HG02759 (cell line): ENCODE data around the gene DNAH6.

ENCODE experiments used
- ATAC-seq: cut with Tn5 transposase; IDR thresholded peaks from one replicate; pipeline ENCODE4 v1.9.1; 2021; ENCODE audit warnings: mild to moderate bottlenecking, moderate library complexity; ENCODE audit not compliant: unreplicated experiment

Gene DNAH6

DNA sequence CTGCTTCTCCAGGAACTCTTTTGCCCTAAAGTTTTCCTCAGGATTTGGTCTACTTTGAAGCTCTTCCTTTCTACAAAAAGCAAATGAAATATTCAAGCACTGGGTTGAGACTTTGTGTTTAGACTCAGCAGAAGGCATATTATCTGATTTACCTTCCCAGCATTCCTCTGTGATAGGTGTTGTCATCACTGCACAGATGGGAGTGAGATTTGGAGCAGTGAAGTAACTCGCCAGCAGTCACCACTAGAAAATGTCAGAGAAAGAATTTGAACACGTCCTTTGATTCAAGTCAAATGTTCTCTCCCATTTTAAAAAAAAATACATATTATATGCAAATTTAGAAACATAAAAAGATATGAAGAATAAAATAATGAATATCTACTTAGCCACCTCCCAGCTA lies 112.2 kb downstream of the DNAH6 start:
- ATAC-seq = no peak

DNA sequence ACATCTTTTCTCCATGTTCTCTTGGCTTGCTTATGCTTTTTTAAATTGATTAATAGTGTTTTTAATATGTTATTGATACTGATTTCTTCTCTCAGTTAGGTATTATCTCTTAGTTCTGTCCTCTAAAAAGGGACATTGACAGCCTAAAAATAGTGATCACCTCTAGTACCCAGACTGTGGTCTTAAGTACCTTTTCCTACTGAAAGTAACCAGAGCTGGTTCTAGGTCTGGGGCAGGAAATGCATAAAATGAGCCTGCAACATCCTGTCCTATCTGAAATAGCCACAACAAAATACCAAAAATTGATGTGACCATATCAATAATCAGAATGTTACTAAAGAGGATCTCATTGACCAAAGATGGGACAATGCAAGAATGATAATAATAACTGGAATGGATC lies 113.3 kb downstream of the DNAH6 start:
- ATAC-seq = no peak

DNA sequence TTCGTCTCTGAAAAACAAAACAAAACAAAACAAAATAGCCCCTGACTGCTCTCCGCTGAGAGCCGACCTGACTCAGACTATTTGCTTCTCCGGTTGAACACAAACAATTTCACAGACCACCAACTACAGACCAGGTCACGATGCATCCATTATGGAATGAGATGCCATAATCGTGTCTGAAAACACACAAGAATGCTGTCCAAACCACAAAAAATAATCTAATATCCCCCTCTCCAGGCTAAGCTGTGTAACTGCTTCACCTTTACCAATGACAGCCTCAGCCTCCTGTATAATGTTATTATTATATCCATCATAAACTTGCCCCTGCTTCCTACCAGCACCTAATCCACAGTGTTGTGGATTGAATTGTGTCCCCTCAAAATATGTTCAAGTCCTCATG lies 114.7 kb downstream of the DNAH6 start:
- peak; percentile 60 for ATAC-seq

DNA sequence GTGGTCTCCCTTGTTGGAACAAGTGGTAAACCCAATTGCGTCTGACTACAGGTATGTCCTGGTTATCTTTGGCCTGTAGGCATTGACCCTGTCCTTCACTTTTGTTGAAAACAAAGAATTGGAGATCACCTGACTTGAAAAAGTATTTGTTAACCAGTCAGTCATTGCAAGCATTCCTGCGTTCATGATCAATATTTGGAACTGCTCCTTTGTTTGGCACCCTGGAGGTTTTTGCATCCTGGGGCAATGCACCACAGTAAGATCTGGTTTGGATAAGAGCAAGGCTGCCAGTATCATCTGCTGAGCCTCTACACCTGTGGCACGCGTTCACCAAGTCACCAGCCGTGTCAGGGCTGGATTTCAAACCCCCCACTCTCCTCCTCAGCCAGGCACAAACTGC lies 115.7 kb downstream of the DNAH6 start:
- no peak for ATAC-seq

DNA sequence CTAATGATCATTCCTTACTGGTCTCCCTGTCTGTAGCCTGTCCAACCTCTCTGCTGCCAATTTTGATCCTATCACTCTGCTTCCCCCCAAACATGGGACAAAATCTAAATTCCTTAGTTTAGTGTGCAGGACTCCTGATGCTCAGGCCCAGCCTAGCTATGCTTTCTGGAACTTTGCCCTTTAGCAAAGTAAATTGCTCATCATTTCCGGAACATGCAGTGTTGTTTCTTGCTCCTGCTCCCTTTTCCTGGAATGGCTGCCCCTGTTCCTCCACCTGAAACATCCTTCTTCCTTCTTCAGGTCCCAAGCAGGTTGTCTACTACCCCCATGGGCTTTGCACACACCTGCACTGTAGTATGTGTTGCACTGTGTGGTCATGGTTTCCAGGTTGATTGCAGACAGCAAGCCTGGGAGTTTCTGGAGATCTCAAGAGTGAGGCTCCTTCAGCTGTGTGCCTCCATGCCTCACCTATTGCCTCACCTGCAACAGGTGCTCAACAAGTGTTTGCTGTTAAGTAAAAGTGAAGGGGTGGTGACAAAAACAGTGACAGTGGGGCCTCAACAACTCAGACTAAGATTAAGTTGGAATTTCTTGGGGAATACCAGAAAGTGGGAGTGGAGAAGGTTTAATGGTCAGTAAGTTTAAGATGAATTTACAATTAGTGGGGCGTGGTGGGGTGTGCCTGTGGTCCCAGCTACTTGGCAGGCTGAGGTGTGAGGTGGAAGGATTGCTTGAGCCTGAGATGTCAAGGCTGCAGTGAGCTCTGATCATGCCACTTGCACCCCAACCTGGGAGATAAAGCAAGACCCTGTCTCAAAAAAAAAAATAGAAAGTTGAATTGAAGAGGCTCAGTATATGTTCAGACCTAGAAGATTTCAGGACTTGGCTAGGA lies 120.0 kb downstream of the DNAH6 start:
- no peak for ATAC-seq

DNA sequence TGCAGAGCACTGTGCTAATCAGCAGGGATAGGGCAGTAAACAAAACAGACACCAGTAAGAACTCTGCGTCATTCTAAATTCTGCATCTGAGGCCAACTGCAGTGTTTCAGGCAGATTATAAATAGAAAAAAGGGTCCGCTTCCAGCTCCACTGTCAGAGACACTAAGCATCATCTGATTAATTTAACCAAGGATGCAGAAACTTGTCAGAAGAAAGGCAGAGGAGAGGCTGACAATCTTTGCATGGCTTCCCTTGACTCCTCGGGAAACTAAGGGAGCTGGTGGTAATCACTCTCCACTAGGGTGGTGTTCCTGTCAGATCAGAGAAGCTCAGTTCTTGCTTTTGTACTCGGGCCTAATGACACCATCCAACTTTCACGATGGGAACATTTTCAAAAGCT lies 123.5 kb downstream of the DNAH6 start:
- ATAC-seq = no peak

DNA sequence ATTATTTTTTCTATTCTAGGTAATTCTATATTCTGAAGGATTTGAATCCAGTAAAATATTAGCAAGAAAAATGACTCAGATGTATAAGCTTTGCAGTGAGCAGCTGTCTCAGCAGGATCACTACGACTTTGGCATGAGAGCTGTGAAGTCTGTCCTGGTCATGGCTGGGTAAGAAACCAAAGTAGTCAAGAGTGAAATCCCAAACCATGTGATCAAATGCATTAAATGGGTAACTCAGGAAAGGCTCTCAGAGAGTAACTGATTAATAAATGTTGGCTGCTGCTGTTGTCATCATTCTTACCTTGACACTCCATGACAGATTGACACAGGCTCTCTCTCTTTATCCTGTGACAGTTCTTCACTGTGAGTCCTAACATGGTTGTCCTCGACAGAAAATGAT lies 124.1 kb downstream of the DNAH6 start:
- ATAC-seq = no peak

DNA sequence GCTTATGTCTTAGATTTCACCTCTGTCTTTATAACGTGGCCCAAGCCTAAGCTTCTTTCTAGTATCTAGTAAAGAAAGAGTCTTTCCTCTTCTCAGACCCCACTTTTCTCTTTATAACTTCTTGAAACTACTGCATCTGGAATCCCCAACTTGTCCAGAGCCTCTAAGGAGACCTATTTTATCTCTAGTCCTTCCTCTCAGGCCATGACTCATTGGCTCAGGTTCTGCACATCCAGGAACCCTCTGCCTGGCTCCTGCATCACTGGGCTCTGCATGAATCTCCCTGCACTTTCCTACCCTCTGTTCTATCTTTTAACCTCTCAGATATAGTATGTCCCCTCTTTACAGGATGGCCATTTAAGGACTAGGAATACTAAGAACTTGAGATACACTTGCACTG lies 124.7 kb downstream of the DNAH6 start:
- no peak for ATAC-seq

DNA sequence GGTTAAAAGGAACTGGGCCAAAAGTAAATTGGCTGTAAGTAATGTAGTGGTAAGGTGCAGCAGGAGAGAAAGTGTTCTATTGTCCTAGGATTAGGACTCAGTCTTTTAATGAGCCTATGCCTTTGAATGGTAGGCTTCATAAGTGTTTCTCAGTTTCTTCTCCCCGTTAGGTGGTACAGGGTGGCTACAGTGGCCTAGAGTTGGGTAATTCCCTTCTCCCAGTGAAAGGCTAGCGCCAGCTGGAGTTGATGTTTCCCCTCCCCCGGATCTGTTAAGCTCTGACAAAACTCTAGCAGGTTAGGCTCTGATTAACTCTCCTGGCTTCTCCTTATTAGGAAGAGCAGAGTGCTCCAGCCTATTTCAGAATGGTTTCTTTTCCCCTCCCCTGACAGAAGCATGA lies 127.7 kb downstream of the DNAH6 start:
- ATAC-seq = no peak

DNA sequence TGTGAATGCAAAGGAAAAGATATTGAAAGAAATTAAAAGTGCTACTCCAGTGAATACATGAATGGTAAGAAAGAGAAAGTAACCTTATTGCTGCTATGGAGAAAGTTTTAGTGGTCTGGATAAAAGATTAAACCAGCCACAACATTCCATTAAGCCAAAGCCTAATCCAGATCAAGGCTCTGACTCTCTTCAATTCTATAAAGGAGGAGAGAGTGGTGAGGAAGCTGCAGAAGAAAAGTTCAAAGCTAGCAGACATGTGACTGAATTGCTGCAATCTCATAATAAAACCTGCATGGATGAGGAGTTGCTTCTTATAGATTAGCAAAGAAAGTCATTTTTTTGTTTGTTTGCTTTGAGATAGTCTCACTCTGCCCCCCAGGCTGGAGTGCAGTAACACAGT lies 130.2 kb downstream of the DNAH6 start:
- ATAC-seq = no peak

DNA sequence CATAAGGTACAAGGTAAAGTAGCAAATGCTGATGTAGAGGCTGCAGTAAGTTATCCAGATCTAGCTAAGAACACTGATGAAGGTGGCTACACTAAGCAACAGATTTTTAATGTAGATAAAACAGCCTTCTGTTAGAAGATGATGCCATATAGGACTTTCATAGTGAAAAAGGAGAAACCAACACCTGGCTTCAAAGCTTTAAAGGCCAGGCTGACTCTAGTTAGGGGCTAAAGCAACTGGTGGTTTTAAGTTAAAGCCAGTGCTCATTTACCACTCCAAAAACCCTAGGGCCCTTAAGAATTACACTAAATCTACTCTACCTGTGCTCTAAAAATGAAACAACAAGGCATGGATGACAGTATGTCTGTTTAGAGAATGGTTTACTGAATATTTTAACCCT lies 131.0 kb downstream of the DNAH6 start:
- no peak for ATAC-seq

DNA sequence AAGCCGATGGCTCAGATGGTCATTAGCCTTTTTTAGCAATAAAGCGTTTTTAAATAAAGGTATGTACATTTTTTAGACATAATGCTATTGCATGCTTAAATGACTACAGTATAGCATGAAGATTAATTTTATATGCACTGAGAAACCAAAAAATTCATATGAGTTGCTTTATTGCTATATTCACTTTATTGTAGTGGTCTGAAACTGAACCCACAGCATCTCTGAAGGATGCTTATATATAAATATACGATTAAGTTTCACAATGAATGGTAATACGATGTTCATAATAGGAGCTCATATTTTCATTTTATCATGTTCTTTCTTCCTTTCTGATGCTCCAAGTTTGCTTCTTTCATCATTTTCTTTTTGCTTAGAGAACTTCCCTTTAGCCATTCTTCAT lies 132.8 kb downstream of the DNAH6 start:
- no peak for ATAC-seq

DNA sequence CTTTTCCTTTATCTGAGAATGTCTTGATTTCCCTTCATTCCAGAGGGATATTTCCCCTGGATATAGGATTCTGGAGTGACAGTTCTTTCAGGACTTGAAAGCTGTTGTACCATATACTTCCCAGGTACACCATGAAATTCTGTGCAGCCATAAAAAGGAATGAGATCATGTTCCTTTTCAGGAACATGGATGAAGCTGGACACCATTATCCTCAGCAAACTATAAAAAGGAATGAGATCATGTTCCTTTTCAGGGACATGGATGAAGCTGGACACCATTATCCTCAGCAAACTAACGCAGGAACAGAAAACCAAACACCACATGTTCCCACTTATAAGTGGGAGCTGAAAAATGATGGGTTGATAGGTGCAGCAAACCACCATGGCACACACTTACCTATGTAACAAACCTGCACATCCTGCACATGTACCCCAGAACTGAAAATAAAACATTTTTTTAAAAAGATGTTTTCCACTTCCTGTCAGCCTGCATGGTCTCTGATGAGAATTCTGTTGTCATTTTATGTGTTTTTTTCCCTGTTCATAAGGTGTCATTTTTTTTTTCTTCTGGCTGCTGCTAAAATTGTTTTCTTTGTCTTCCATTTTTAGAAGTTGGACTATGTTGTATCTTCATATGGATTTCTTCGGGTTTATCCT lies 133.3 kb downstream of the DNAH6 start:
- no peak for ATAC-seq

DNA sequence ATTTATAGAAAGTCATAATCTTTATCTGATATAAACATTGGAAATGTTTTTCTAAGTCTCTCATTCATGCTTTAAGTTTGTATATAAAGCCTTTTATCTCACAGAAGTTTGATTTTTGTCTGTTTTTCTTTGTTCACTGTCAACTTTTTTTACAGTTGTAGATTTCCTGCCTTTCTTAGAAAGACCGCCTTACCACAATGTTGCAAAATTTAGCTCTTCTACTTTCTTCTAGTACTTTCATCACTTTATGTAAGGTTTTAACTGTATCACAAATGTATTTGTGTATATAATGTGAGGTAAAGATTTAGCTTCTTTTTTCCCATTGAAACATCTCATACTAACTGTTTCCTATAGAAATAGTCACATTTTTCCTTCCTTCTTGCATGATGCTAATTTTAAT lies 136.1 kb downstream of the DNAH6 start:
- no peak for ATAC-seq

DNA sequence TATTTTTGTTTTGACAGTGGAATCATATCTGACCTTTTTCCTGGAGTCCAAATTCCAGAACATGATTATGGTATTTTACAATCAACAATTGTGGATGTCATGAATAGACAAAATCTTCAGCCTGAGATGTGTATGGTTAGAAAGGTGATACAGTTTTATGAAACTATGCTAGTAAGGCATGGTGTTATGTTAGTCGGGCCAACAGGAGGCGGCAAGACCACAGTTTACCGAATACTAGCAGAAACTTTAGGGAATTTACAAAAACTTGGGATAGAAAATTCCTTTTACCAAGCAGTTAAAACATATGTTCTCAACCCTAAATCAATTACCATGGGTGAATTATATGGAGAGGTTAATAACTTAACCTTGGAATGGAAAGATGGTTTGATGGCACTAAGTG lies 137.0 kb downstream of the DNAH6 start:
- ATAC-seq = no peak

DNA sequence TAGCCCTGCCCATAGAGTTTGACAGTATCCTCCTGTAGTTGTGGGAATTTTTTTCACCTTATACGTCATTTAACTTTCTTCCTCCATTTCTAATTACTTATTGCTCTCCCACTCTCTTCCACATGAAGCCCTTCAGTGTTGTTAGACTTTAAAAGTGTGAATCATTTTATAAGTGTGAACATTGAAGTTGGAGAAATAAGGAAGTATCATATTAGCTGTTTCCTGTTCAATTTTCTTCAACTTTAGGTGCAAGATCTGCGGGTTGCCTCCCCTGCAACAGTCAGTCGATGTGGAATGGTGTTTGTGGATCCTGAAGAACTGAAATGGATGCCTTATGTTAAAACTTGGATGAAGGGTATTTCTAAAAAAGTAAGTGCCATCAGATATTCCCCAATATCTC lies 138.1 kb downstream of the DNAH6 start:
- no peak for ATAC-seq

DNA sequence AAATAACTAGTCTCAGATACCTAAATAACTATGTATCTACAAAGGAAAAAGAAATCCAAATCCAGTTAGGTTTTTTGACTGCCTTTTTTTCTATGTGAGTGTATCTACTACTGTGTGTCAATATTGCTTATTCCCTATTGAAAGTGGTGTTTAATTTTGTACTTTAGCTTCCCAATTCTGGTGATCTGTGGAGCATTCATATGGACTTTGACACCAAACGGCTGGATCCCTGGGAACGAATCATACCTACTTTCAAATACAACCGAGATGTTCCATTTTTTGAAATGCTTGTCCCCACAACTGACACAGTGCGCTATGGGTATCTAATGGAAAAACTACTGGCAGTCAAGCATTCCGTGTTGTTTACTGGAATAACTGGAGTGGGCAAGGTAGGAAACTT lies 152.8 kb downstream of the DNAH6 start:
- no peak for ATAC-seq

DNA sequence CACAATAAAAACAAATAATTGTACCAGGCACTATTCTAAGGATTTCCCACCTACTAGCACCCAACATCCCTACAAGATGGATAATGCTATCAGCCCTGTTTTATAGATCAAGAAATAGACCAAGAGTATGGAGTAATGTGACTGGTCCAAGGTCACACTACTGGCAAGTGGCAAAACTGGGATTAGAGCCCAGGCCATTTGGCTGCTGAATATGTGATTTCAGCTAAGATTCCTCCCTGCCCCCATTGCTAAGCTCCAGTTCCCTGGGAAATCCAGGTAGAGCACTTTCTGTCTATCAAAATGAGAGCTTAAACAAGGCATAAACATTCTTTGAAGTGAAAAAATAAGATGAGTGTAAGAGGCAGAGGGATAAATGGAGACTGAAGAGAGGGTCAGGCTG lies 157.8 kb downstream of the DNAH6 start:
- no peak for ATAC-seq

DNA sequence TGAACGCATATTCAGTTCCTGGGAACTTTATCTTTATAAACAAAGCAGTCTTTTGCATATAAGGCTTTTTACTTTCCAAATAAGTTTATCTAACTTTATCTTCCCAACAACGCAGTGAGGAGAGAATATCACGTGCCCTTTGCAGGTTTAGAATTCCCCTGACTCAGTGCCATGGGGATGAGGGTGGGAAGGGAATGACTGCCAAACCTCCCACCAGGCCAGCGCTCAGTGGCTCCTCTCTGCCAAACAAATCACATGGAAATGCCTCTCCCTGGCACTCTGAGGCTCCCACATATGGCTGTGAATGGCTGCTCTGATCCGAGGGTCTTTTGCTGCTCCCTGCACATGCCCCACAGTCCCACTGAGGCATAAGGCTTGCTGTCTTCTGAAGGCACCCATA lies 158.3 kb downstream of the DNAH6 start:
- no peak for ATAC-seq

DNA sequence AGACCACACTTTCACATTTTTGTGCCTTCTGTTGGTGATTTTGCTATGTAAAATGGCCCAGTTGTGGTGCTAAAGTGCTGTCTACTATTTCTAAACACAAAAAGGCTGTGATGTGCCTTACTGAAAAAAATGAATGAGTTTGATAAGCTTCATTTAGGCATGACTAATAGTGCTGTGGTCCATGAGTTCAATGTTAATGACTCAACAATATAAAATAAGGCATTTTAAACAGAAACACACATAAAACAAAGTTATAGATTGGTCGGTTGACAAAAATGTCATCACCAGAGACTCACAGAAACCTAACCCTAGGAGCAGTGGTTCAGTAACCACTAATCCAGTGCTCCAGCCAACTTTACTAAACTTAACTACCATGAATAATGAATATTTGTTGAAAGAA lies 160.0 kb downstream of the DNAH6 start:
- ATAC-seq = no peak

DNA sequence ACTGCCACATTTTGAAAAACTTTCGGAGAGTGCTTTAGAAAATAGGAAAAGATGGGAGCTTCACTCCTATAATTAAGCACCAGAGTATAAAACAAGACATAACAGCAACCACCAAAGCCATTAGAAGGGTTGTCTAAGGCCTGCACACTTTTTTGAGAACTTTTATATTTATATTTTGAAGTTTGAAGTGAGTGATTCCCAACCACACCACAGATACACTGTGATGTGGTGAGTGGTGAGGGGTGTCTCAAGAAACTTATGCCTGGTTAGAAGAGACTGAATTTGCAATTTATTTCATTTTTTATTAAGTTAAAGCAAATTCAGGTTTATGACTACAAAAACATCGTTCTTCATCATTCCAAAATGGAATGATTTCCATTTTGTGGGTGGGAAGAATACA lies 161.9 kb downstream of the DNAH6 start:
- ATAC-seq = no peak

DNA sequence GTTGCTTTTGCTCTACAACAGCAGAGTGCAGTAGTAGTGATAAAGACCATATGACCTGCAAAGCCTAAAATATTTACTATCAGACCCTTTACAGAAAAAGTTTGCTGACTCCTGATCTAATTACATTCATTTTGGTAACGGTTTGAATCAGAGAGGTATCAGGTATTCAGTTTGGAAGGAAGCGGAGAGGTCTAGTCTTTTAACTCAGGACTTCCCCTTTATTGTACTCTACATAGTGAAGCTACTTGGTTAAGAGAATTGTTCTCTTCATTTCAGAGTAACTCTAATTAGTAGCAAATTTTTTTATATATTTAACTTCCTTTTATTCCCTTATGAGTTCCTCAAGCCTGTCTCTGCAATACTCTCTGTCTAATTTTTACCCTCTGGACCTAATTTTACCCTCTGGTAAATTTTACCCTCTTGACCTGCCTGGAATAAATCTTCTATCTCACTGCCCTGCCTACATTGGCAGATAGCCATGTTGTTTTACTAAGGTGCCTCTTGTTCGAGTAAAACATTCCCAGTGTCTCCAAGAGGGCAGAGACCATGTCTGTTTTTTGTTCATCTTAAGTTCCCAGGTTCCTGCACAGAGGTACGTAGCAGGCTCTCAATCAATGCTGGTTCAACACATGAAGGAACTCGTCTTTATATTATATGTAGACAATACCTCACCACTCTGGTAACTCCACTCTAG lies 170.6 kb downstream of the DNAH6 start:
- no peak for ATAC-seq
